Stimulated activated CD8-positive, alpha-beta memory T cell treated with anti-CD3 and anti-CD28 coated beads, Interleukin-12 subunit alpha, Interleukin-12 subunit beta, amount 100 ng/mL, for 4 hours (primary cell): ENCODE measurements around the gene PXMP2.

Experiments used
- DNase-seq: peaks from one replicate; pipeline ENCODE4 v3.0.0-alpha.2; 2020; ENCODE audit warnings: low read depth

Gene PXMP2

DNA sequence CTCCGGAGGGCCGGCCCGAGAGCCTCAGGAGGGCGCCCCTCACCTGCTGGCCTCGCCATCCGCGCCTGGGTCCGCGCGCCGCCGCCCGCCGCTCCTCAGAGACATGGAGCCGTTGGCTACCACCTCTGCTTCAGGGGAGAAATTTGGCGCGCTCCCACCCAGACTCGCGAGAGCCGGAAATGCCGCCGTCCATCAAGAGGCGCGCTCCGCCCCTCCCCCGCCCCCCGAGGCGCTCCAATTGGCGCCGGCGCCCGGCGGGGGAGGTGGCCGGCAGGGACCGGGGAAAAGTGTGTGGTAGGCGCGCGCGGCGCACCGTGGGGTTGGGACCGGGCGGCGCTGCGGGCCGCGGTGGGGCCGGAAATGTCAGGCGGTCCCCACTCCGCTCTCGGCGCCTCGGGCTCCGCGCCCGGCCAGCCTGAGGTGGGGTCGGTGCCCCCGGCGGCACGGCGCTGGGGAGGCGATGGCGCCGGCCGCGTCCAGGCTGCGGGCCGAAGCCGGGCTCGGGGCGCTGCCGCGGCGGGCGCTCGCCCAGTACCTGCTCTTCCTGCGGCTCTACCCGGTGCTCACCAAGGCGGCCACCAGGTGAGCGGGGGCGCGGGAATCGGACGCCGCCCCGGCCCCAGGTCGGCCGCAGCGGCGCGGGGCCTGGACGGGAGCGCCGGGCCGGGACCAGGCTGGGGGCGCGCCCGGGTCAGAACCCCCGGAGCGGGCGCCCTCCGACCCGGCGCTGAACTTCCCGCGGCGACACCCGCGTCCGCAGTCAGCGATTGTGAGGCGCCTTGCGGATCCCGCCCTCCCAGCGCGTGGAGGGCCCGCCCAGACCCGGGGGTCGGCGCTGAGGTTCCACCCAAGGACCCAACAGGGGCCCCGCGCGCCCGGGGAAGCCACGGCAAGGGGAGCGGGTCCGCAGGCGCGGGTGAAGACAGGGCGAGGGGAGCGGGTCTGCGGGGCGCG is at the start of gene PXMP2, which contains the start of gene POLE:
Gene PXMP2 (plus strand): TSS at position 377 of the 954 bp plus-strand sequence. CDS start 84 bp downstream, at position 461.
Gene POLE (minus strand): TSS at position 132 of the 954 bp plus-strand sequence. CDS start 27 bp downstream, at position 105.
- DNase-seq, result peak; percentile 94

DNA sequence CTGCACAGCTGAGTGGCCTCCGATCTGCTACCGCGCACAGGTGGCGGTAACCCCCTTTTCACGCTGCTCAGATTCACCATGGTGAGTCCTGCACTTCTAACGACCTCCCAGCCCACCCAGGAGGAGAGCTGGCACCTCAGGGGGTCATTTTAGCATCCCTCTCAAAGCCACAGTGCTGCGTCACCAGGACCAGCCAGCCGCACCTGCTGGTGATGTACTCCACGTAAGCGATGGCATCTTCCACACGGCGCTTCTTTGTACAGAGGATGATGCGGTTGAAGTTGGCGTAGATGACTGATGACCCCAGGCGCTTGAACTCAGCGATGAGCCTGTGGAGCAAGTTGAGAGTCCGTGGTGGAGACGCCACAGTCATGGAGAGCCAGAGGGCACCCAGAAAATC is 49.6 kb upstream of the PXMP2 start:
- DNase-seq, result no peak

DNA sequence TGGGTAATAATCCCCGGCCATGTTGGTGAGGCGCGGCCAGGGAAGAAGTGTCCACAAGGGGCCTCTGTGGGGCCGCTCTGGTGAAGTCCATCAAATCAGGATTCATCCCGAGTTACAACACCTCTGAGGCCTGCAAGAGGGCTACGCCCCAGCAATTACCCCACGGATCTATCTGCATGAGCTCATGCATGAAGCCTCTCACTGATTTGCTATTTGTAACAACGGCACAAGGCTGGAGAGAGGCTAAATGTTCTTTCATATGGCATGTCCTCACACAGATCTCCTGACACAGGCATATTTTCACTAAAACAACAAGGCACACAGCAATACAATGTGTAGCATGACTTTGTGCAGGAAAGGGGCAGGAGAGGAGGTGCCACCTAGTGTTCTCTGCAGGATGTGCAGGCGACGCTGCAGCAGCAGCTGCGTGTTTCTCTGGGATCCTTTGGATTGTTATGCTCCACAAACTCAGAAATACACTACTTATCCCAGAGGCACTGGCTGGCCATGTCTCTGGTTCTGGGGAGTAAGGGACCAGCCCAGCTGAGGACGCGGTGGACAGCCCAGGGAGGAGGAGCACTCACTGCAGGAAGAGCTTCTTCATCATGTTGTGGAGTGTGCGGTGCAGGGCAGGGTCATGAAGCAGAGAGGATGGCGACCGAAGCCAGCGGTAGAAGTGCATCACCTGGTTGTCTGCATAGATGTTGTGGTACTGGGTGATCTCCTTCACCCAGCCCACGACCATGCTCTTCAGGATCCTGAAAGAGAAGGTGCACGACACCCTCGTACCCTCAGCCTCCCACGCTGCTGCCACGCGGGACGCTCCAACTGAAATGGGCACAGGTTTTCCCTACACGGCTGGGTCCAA is 48.6 kb upstream of the PXMP2 start:
- DNase-seq, result no peak

DNA sequence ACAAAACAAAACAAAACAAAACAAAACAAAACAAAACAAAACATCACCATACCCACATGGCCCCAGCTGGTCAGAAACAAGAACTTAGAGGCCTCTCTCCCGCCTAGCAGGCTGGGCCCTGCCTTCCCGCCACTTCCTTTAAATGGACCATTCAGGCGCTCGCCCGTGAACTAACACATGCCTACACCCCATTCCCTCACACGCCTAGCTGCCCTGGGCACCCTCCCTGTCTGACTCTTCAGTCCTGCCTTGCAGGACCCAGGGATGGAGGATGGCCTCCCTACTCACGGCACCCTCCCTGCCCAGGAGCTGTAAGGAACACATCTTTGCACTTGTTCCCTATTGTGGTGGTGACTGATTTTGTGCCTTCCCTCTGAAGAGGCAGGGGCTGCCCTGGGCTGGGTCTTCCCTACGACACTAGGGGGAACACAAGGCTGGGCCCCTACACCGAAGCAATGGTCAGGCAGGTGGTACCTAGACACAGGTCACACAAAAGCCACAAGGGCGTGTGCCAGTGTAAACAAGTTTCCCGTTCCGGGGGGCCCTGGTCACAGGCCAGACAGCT is 47.3 kb upstream of the PXMP2 start:
- DNase-seq, result no peak

DNA sequence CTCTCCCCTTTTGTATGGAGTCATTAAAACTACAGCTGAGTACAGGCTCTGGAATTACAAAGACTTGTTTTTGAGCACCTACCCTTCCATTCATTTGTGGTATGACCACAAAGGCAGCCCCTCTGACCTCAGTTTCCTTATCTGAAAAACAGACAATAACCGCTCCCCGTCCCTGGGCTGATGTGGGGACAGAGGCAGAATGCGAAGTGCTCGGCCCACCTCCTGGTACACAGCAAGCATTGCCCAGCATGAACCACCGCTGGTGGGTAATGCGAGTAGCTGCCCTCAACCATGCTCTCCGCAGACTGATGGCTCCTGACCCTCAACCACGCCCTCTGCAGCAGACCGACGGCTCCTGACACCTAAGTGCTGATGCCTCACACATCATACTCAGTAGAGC is 46.5 kb upstream of the PXMP2 start:
- no peak for DNase-seq

DNA sequence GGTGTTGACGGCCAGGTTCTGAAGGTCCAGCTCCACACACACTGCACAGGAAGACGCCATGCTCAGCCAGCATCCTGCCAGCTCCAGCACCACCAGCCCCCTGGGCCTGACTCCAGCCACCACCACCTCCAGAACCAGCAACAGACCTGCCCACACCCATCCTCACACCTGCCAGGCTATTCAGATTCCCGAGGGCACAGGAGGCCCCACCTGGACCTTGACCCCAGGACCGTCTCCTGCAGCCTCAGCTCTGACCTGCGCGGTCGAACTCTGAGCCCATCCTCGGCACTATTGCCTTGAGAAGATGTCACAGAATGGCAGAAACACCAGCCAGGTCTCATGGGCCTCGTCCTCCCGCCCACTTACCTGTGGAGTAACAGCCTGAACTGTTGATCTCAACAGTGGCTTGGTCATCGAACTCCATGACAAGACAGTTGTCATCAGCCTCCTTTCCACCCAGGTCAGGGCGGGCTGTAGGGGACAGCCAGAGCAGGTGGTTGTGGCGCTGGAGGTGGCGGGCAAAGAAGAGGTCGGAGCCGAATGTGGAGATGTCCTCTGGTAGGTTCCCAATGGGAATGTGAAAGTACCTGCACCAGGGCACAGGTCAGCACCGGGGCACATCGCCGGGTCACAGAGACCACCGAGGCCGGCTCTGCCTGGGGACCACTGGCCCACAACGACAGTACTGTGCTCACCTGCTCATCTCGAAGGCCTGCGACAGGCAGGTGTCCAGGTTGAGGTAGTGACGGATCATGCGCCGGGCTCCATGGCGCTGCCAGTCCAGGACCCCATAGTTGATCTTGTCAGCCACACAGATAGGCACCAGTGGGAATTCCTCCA is 45.4 kb upstream of the PXMP2 start:
- DNase-seq, result no peak

DNA sequence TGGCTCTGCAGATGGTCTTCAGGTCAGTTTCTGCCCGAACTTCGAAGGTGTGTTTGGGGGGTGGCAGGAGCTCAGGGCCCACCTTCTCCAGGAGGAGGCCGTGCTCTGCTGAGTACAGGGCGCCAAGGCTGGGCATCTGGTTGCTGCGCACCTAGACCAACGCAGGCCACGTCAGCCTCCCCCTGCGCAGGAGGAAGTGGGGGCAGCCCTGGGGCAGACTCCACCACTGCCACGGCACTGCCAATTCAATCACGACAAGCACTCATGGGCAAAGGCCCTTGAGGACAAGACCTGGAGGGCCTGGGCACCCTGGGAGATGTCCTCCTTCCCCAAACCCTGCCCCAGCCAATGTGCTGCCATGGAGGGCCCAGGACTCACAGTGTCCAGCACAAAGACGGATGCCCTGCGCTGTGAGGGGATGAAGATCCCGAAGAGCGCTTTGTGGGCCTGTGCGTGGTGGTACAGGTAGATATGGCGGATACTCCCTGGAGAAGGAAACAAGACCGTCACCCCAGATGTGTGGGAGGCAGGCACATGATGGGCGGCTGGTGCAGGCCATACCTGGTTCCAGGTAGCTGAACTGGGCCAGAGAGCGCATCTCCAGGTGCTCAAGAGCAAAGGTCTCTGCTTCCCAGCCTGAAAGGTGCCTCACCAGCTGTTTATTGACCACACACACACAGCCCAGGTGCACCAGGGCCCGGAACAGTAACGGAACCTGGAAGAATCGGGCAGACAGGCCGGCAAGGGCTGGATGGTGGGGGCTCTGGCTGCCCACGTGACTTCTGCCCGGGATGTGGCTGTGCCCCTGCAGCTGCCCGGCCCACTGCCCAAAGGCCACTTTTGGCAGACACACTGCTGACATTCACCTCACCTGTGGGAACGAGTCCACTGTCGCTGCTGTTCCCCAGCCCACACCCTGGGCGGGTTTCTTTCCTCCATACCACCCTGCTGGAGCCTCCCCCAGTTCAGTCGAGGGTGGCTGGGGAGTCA is 44.2 kb upstream of the PXMP2 start:
- no peak for DNase-seq

DNA sequence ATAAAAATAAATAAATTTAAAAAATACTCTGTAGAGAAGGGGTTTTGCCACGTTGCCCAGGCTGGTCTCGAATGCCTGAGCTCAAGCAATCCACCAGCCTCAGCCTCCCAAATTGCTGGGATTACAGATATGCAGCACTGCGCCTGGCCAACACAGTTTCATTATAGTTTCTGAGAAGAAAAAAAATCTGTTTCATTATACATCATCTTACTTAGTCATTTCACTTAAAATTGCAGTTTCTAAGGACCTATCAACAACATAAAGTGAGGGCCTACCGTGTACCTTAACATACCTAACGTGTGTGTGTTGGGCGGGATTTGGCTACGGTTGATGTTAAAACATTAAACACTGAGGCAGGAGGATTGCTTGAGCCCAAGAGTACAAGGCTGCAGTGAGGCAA is 40.5 kb upstream of the PXMP2 start:
- no peak for DNase-seq

DNA sequence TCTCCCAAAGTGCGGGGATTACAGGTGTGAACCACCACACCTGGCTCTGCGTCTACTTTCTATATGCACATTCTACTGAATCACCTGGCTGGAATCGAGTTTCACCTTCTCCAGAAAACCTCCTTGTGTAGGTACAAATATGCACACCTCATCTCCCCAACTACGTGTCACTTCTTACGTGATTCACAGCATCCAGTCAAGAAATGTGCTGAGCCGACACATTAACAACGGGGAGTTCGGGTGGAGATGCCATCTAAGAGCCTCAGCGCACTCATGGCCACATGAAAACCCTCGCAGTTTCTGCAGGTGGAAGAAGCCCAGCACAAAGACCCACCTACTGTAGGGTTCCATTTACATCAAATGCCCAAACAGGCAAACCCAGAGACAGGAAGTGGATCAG is 39.5 kb upstream of the PXMP2 start:
- DNase-seq, result no peak

DNA sequence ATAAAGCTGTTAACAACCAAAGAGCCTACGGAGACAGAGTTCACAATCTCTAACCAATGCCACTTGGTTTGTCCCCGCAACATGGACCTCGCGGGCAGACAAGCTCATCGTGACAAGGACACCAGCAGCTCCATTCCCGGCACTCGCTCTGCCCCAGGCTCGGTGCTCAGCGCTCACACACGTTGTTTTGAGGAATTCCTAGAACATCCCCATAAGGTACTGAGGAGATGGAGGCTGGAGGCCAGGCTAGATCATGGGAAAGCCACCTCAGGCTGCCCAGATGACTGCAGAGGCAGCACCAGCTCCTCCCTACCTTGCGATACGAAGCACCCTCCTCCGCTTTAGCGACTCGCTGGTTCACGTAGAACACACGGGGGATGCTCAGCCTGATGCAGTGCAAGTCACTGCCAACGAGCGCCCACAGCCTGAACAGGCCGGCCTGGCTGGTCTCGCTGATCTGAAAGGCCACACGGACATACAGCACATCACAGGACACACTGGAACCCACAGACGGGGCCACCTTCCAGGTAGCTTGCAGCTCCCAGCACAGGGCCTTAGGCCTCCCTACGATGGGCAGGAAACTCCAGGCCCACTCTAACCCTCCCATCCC is 38.7 kb upstream of the PXMP2 start:
- no peak for DNase-seq

DNA sequence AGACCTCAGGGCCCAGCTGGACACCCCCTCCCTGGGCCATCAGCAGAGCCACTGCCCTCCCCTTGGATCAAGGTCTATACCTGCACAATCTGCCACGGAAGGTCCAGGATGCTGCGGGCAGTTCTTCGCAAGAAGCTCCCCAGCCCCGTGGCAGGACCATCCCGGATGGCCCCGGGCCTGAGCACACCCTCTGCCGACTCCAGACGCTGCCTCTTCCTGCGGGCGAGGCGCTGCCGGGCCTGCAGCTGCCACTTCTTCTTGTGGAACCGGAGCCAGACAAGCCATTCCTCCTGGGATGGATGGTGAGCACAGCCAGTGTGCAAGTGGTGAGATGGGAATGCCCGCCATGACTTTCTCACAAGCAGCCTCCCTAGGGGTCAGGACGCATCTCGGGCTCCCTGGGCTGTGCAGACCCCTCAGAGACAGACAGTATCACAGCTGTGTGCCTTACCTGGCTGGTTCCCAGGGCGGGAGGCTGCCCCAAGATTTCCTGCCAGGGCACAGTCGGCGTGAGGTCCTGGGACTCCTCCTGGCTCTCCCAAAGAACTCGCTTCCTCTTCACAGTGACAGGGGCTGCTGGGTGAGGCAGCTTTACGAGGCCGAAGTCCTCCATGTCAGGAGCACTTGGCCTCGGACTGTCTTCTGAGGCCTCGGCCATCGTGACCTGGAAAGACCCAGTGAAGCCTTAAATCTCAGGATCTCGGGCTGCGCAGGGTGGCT is 38.0 kb upstream of the PXMP2 start:
- DNase-seq, result no peak

DNA sequence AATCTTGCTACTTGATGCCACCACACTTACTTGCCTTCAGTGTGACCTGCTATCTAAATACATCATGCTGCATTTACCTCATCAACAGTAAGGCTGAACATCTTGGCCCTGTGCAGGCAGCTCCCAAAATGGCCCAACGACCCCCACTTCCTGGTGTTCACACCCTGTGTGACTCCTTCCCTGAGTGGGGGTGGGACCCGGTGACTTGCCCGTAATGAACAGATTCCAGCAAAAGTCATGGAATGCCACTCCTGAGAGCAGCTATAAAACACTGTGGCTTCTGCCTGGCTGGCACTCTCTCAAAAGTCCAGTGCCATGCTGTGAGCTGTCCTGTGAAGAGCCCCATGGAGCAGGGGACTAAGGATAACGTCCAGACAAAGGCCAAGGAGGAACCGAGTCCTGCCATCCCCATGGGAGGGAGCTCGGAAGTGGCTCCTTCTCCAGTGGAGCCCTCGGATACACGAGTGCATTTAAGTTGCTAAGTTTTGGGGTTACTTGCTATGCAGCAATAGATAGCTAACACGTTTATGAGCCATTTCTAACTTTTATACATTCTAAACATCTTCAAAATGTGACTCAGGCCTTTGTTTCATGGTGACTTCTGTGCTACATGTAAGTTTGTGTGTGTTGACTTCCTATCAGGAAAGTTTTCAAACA is 35.8 kb upstream of the PXMP2 start:
- DNase-seq, result no peak

DNA sequence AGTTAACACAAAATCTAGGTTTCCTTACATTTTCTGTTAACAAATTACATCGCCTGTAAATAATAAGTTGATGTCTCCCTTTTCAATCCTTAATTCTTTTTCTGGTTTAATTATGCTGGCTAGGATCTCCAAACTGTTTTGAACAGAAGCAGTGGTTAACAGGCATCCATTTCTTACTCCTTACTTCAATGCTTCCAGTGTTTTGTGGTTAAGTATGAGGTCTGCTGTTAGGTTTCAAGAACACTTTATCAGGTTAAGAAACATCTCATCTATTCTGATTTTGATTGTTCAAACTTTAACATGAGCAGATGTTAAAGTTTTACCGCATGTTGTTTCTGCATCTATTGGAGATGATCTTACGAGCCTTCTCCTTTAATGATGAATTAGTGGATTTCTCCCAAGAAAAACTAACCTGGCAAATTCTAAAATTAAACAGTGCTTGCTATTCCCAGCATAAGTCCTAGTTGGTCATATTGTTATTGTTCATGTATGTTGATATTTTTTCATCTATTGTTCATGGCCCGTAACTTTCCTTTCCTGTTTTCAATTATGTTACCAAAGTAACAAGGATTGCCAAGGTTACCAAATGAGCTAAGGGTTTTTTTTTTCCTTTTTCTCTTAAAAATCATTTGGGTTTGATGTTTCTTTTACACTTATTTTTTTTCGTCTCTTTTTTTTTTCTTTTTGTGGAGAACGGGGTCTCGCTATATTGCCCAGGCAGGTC is 33.7 kb upstream of the PXMP2 start:
- DNase-seq, result no peak

DNA sequence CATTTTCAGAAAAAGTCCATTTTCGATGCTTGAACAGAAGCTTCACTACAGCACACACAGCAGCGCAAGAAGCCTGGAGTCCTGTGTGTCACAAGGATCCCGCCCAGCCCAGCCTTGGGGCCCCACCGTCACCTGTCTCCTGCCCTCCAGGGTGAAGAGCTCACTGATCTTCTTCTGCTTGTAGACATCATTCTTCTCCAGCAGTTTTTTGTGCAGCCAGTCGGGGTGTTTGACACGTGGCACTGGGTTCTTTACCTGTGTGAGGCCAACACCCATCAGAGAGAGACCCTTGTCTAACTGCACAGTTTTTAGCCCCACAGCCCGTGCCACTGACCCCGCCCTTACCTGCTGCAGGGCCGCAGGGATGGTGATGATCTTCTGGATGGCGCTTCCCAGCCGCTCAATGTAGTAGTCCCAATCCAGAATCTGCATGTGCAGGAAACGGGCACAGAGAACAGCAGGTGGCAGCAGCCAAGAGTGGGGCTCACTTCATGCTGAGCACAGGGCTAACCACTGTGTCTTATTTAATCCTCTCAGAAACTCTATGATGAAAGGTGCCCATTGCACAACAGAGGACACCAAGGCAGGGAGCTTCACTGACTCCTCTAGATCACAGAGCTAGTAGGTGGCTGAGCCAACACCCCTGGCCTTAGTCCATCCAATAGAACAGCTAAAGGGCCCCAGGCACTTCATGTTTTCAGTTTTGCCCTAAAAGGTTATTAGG is 30.2 kb upstream of the PXMP2 start:
- no peak for DNase-seq

DNA sequence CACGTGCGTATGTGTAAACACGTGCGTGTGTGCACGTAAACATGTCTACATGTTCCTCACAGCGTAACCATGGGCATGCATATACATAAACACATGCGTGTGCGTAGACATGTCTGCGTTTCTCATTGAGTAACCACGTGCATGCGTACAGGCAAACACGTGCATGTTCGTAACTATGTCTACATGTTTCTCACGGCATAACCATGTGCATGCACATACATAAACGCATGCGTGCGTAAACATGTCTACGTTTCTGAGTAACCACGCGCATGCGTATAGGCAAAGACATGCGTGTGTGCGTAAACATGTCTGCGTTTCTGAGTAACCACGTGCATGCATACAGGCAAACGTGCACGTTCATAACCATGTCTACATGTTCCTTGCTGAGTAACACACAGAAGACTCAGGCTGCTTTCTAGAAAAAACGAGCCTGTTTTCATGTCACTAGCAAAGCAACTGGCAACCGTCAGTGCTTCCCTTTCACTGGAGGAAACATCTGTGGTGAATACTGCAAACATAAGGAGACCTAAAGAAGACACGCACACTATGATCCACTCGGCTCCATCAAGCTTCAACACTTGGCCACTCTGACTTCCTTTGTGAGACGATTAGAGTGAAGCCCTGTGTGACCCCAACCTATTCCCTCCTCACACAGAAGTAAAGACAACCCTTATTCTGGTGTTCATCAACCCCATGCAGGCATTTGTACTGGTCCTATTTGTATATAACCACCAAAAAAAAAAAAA is 29.1 kb upstream of the PXMP2 start:
- no peak for DNase-seq

DNA sequence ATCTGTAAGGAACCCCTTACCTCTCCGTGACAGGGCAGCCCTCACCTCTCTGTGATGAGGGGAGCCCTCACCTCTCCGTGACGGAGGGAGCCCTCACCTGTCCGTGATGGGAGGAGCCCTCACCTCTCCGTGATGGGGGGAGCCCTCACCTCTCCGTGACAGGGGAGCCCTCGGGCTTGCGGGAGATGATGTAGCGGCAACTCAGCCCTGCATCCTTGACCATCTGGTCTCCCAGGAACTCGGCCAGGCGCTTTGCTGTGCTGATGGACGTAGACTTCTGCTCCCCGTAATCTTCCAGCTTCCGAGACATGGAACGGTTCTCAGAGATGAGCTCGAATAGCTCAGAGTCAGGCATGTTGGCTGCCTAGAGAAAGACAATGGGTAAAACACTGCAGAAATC is 28.2 kb upstream of the PXMP2 start:
- DNase-seq, result no peak

DNA sequence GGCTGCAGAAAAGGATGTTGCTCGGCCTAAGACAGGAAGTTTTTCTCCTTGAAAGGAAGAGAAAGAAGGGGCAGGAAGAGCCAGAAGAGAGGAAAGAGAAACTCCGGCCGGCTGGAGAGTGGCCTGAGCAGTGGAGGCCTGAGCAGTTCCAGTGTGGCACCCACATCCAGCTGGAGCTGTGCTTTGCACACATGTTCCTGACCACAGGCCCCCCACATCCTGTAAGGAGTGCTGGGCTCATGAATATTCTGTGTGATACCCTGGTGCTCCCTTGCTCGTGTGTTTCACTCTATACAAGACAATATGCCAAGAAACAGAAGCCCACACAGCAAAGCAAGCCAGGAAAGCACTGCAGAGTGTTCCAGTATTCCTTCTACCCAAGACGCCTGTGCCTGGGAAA is 27.3 kb upstream of the PXMP2 start:
- DNase-seq, result no peak
